ENCODE measurements around the gene IRF7. TPM values are rescaled to one million over a fixed set of nuclear protein-coding genes. Genes with fewer than 3 reads are reported as not detected.
A peak's percentile ranks its signal among the peaks of the same experiment; 100 is the strongest.

Gene IRF7
- total and polyA plus RNA-seq, 2 of the 4 experiments (the other 2 are of a cell fraction) = 1.6 to 4.5 TPM

GRCh38 chr11:656866-657265 lies 41.1 kb upstream of the IRF7 start:
- Histone ChIP-seq H3K4me3 (ENCODE audit: insufficient read depth, low read depth, low read length) (no peak overlapping the region), H2BK20ac (ENCODE audit: low read depth, low read length) (no peak overlapping the region), H4K5ac (ENCODE audit: low read depth, low read length) (no peak overlapping the region), H3K9ac (ENCODE audit: low read depth, low read length) (no peak overlapping the region), H3K14ac (replicated peaks; ENCODE audit: low read depth, low read length) (no peak overlapping the region), H2BK120ac (ENCODE audit: low read depth, low read length) (no peak overlapping the region), H2AFZ (replicated peaks; ENCODE audit: low read length, poor library complexity) (no peak overlapping the region), H4K91ac (ENCODE audit: insufficient read depth, low read depth, low read length) (no peak overlapping the region), H2BK15ac (ENCODE audit: low read depth, low read length) (no peak overlapping the region), H3K9me1 (ENCODE audit: insufficient read depth, low read length) (no peaks in the 10 kb centered on the region), H3K23ac (ENCODE audit: low read depth, low read length) (no peak overlapping the region), H3K4me2 (ENCODE audit: low read depth, low read length) (no peak overlapping the region), H3K27me3 (ENCODE audit: control insufficient read depth, insufficient read depth, low read length) (no peaks in the 10 kb centered on the region), H3K56ac (ENCODE audit: extremely low read depth, insufficient read depth, low read length) (no peak overlapping the region), H2BK5ac (ENCODE audit: low read depth, low read length, poor library complexity, severe bottlenecking) (no peak overlapping the region), H3K9me3 (ENCODE audit: control insufficient read depth, insufficient read depth, low read length) (no peaks in the 10 kb centered on the region), H3K36me3 (ENCODE audit: control insufficient read depth, insufficient read depth, low read length) (peaks cover 22% of the 10 kb centered on the region), H3K4me1 (ENCODE audit: control insufficient read depth, insufficient read depth, low read length) (no peaks in the 10 kb centered on the region), H3K18ac (ENCODE audit: low read depth, low read length) (no peak overlapping the region), H3K79me1 (ENCODE audit: low read depth in 1 of 2, low read length in 2 of 2) (peaks cover 0 to 2% of the 10 kb centered on the region in 2 experiments; a peak in 1 of 4 replicates), H4K20me1 (ENCODE audit: insufficient read depth, low read length) (peaks cover 3% of the 10 kb centered on the region; the same call in 1 of the 2 replicates), H2AK9ac (replicated peaks; ENCODE audit: low read depth, low read length, poor library complexity) (peak overlapping the region; percentile 25), H3K27ac (ENCODE audit: insufficient read depth, low read length) (no peak overlapping the region), H2AK5ac (ENCODE audit: low read depth, low read length) (no peak overlapping the region), H4K8ac (ENCODE audit: low read depth in 2 of 2, low read length in 2 of 2) (no peak overlapping the region), H3K4ac (ENCODE audit: low read depth, low read length) (no peak overlapping the region)
- dilution Hi-C loops (cut with HindIII; ENCODE audit: low sequenced_read_pairs, unreplicated experiment) (no loop called here), intact Hi-C loops (cut with micrococcal nuclease) (no loop called here), in situ Hi-C loops (cut with MboI; ENCODE audit: low sequenced_read_pairs) (no loop called here)
- TF ChIP-seq CEBPB (IDR thresholded peaks at IDR 0.05; ENCODE audit: low read depth, low read length) = no peak
- no peak for DNase-seq
- no TSS peak for BruUV-seq (replicated peaks)
- ChIA-PET CTCF (no interaction called here), POLR2A (ENCODE audit: unreplicated experiment) (no interaction called here)
- 73% methylated on average over 2 of the region's 7 CpGs; no CpG with 5 or more reads in 1 of the 2 experiments for WGBS, 2 experiments (ENCODE audit: extremely low coverage in 2 of 2, insufficient read length in 1 of 2)
- no peak for ATAC-seq (ENCODE audit: low read depth)
